Omental fat pad (tissue), 4 donors: ENCODE measurements around the gene IL17RD. TPM values are rescaled to one million over a fixed set of nuclear protein-coding genes. Genes with fewer than 3 reads are reported as not detected.

Experiments
- ATAC-seq: fragments of 150-250 bp; one replicate; pipeline ENCODE4 v1.9.1; 2016; ENCODE audit warnings: mild to moderate bottlenecking, moderate library complexity; ENCODE audit not compliant: low FRiP score
- DNase-seq: peaks from one replicate; pipeline ENCODE4 v3.0.0-alpha.2; 2019; ENCODE audit warnings: low spot score
- CTCF ChIP-seq, 3 donors: fragments of 450-650 bp; IDR thresholded peaks; one replicate each; pipeline ENCODE4 v1.5.1; 2016 to 2017; ENCODE audit warnings: antibody characterized with exemption in 3 of 3, mild to moderate bottlenecking in 3 of 3, moderate library complexity in 2 of 3
- total RNA-seq, 4 donors: library from RNA; depleted of rRNA; stranded (reverse); fragments of >200 nt; gene quantifications; one replicate each; pipeline ENCODE4 v1.1.0, GENCODE V29; 2016

Gene IL17RD
- total RNA-seq, 4 donors from 2014 or later, result 4.9 to 13.2 (median 6.6) TPM

GRCh38 chr3:57152151-57153143 lies 12.7 kb downstream of the IL17RD start:
- no peak for TF ChIP-seq CTCF (IDR thresholded peaks at IDR 0.05)
- ATAC-seq, result no peak
- no peak for DNase-seq

- ATAC-seq (no peak), DNase-seq (no peak)
- no peak for TF ChIP-seq CTCF (IDR thresholded peaks at IDR 0.05)
These were observed 13.4 kb downstream of the IL17RD start for GRCh38 chr3:57151749-57152148.

DNA sequence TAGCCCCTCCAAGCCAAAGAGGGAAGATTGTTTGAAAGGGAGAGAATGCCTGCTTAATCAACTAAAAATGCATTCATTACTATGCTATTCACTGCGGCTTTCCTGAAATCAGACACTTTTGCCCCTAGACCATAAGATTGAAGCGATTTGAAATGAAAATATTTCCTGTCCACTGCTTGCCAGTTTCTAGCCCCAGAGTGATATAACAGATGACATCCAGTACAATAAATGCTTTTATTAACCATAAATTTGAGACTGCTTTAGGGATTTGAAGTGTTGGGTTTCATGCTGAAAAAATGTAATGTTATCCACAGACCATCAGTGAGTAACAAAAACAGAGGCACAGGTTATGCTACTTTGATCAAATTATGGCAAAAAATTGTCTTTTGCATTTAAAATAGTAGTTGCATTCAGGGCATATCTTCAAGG lies 14.1 kb downstream of the IL17RD start:
- ATAC-seq, result no peak
- TF ChIP-seq CTCF (IDR thresholded peaks at IDR 0.05), result no peak
- DNase-seq, result no peak

DNA sequence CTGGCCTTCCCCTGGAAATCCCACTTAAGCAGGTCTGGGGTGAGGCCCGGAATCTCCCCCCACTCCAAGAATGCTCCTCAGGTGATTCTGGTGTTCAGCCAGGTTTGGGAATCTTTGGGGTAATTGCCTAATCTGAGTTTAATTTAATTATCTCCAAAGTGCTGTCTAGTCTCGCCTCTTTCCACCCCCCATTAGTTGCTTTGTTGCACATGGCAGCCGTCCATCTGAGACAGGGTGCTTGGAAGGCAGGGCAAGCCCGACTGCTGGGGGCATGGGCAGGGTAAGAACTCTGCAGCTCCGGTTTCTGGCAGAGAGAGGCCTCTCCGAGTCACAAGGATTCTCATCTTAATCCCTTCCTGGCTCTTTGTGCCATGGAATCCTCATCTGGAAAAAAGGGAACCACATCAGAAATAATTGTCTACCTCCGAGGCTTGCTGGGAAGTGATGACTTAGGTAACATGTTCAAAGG lies 15.0 kb downstream of the IL17RD start:
- DNase-seq, result no peak
- TF ChIP-seq CTCF (IDR thresholded peaks at IDR 0.05), result no peak

DNA sequence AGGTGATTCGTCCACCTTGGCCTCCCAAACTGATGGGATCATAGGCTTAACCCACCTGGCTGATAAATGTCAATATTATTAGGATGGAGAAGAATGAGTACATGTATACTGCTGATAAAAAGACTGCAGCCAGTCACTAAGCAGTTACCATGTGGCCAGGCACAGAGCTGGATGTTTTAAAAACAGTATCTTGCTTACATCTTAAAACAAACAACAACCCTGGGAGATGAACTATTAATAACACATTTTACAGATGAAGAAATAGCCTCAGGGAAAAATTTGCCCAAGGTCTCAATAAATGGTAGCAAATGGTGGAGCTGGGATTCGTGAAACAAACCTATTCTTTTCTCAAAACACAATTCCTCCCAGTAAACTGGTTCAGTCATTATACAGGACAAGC lies 18.1 kb downstream of the IL17RD start:
- ATAC-seq, result no peak
- no peak for DNase-seq
- TF ChIP-seq CTCF (IDR thresholded peaks at IDR 0.05), result no peak

More for the DNA sequence above, 15.0 kb downstream of the IL17RD start:
- no peak for ATAC-seq

DNA sequence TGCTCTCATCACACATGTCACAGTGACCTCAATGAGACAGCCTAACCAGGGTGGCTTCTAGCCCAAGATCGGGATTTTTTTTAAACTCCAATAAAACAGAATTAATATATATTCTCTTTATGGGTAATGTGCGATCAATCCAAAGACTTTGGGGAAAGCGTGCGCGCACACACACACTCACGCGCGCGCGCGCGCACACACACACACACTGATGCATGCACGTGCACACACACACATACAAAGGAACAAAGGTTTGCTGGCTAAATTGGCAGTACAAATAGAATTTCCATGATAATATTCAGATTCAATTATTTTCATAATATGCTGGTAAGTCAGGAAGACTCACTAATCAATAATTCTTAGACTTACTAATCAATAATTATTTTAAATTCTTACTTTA lies 19.3 kb downstream of the IL17RD start:
- TF ChIP-seq CTCF (IDR thresholded peaks at IDR 0.05), result no peak
- no peak for DNase-seq
- ATAC-seq, result no peak

DNA sequence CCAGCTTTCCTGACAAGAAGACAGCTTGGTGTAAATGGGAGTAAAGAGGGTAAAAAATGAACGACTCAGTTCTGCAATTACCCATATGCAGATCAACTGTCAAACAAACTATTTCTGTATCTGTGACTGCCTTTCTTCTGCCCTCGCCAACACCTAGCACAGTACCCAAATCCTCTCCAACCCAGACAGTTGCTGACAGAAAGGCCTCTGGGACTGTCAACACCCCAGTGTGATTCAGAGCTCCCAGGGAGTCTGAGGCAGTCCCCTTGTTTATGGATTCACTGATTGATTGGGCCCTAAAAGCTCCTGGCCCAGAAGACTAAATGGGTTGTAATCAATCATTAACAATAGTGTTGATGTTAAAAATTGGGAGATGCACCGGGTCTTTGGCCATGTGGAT lies 20.2 kb downstream of the IL17RD start:
- ATAC-seq (no peak), DNase-seq (no peak)
- TF ChIP-seq CTCF (IDR thresholded peaks at IDR 0.05), result no peak
